Middle frontal gyrus (tissue), 1 donor: Measurements from ENCODE around the gene DNAJB12.
"Not testable (repeated sequence)": the region's sequence is repeated elsewhere in the genome, so short reads cannot be mapped to it uniquely, and the experiment has no call there.

Experiments
- DNase-seq: peaks from one replicate; pipeline ENCODE4 v3.0.0-alpha.2; 2015; ENCODE audit warnings: low spot score; ENCODE audit errors: extremely low spot score

DNAJB12 gene

GRCh38 chr10:72331575-72332422 is 22.9 kb downstream of the DNAJB12 start:
- DNase-seq = peak; percentile 71

- DNase-seq = no peak
These were observed 24.7 kb downstream of the DNAJB12 start for GRCh38 chr10:72330069-72330426.

- no peak for DNase-seq
These were observed 25.2 kb downstream of the DNAJB12 start for GRCh38 chr10:72329290-72330068.

GRCh38 chr10:72328829-72329204 is 25.9 kb downstream of the DNAJB12 start:
- no peak for DNase-seq

- no peak for DNase-seq
These were observed 26.5 kb downstream of the DNAJB12 start for GRCh38 chr10:72328045-72328828.

GRCh38 chr10:72326665-72327603 is 27.8 kb downstream of the DNAJB12 start:
- DNase-seq = not testable (repeated sequence)

- DNase-seq = not testable (repeated sequence)
These were observed 29.2 kb downstream of the DNAJB12 start for GRCh38 chr10:72325243-72326175.

- DNase-seq = no peak
These were observed 30.9 kb downstream of the DNAJB12 start for GRCh38 chr10:72323771-72324191.

- no peak for DNase-seq
These were observed 31.5 kb downstream of the DNAJB12 start for GRCh38 chr10:72323108-72323749.

GRCh38 chr10:72322280-72323058 is 32.2 kb downstream of the DNAJB12 start:
- no peak for DNase-seq

GRCh38 chr10:72322030-72322279 is 32.8 kb downstream of the DNAJB12 start:
- DNase-seq = no peak

- no peak for DNase-seq
These were observed 33.3 kb downstream of the DNAJB12 start for GRCh38 chr10:72321248-72322029.

- no peak for DNase-seq
These were observed 34.0 kb downstream of the DNAJB12 start for GRCh38 chr10:72320676-72321247.

GRCh38 chr10:72319416-72320254 is 35.1 kb downstream of the DNAJB12 start:
- DNase-seq = peak; percentile 73

- no peak for DNase-seq
These were observed 36.1 kb downstream of the DNAJB12 start for GRCh38 chr10:72318418-72319262.
